Muscle of leg (tissue), 11 donors: ENCODE data around the gene DGKD. TPM values are rescaled to one million over a fixed set of nuclear protein-coding genes. Genes with fewer than 3 reads are reported as not detected.

ENCODE experiments used
- DNase-seq: peaks from one replicate; pipeline ENCODE4 v3.0.0; 2013
- H3K27ac ChIP-seq: one replicate; pipeline ENCODE4 v1.5.1; 2013; ENCODE audit warnings: mild to moderate bottlenecking, low read length, control low read depth
- H3K27me3 ChIP-seq: one replicate; pipeline ENCODE4 v1.6.1; 2013; ENCODE audit warnings: low read length; ENCODE audit not compliant: control insufficient read depth, insufficient read depth
- H3K36me3 ChIP-seq: one replicate; pipeline ENCODE4 v1.6.1; 2013; ENCODE audit warnings: low read length; ENCODE audit not compliant: control insufficient read depth, insufficient read depth
- H3K4me1 ChIP-seq: one replicate; pipeline ENCODE4 v1.6.1; 2013; ENCODE audit warnings: low read length; ENCODE audit not compliant: control insufficient read depth, insufficient read depth
- H3K4me3 ChIP-seq: one replicate; pipeline ENCODE4 v1.5.1; 2013; ENCODE audit warnings: low read length, control low read depth
- H3K9me3 ChIP-seq: replicated peaks from 2 replicates; pipeline ENCODE4 v1.6.1; 2013; ENCODE audit warnings: low read depth, low read length; ENCODE audit not compliant: control insufficient read depth
- WGBS: methylation state at CpG from one replicate; pipeline ENCODE4 v1.1.5; 2013; ENCODE audit warnings: missing lambda C conversion rate; ENCODE audit not compliant: insufficient coverage; 5-methylcytosine and 5-hydroxymethylcytosine counted together
- polyA plus RNA-seq, 8 donors: library from polyadenylated mRNA; unstranded; fragments of 120-200 nt; gene quantifications; one replicate each; pipeline versions ENCODE4 v1.2.1 to v1.2.3, GENCODE V29; 2013; ENCODE audit warnings: inconsistent platforms in 1 of 8, low replicate concordance in 1 of 8; ENCODE audit not compliant: insufficient read length in 8 of 8, insufficient read depth in 1 of 8
- total RNA-seq: library from RNA; stranded (reverse); fragments of 120-200 nt; gene quantifications from one replicate; pipeline ENCODE4 v1.2.4, GENCODE V29; 2013

DGKD gene
- total and polyA plus RNA-seq, 9 donors, result 14.7 to 30.3 (median 22.3) TPM

DNA sequence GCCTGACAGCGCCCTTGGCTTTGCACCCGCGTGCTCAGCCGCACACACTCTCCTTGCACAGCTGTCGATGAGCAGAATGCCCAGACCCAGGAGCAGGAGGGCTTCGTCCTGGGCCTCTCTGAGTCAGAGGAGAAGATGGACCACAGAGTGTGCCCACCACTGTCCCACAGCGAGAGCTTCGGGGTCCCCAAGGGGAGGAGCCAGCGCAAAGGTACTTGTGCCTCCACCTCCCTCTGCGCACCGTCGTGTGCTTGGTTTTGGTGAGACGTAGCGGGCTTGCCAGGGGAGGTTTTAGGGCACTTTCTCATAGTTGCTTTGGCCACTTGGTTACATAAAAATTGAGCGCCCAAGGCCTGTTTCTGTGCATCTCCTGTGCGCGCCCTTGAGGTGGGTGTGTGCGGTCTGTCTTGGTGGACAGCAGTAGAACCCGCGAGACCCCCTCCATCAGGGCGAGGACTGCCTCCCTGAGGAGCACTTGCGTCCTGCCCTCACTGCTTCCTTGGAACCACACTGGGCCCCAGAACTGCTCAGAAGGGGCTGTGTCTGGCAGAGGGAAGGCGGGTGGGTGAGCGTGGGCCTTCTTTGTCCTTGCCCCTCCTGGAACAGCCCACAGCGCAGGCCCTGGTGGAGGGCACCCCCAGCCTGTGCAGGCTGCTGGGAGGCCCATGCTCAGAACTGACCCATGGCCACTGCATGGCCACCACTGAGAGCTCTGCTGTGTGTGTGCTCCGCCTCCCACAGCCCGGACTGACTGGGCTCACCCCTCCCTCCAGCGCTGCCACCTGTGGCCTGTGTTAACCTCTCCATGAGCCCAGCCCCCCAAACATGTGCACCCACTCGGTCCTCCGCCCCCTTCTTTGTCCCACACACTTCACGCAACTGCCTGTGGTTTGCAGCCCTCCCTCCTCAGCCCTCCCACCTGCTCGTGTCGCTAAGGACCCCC lies 95.9 kb downstream of the DGKD start:
- DNase-seq, result no peak
- Histone ChIP-seq H3K4me3 (no peak overlapping the region), H3K27ac (no peak overlapping the region), H3K36me3 (peaks cover 93% of the 10 kb centered on the region), H3K27me3 (no peaks in the 10 kb centered on the region), H3K9me3 (no peaks in the 10 kb centered on the region), H3K4me1 (peaks cover 14% of the 10 kb centered on the region)
- 89% methylated on average over 27 of the region's 33 CpGs for WGBS

DNA sequence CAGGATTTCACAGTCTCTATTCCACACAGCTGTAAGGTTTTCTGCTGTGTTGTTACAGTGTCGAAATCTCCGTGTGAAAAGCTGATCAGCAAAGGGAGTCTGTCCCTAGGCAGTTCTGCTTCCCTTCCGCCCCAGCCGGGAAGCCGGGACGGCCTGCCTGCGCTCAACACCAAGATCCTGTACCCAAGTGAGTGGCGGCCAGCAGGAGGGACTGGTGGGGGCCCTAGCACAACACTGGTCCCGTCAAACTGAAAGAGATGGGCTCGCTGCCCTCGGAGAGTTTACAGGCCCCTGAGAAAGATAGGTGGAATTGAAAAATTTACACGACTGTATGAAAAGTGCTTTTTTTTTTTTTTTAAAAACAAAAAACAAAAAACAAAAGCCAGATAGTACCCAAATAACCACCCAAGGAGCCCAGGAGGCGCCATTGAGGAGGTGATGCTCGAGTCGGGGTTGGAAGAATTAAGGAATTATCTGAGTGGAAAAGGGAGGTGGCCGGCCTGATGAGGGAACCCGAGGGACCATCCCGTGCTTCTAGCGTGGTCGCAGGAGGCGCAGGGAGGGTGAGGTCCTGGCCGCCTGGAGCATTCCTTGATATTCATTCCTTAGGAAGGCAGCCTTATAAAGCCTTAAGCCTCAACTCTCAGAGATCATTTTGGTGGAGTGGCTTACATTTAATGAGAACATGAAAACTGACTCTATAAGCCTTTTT lies 96.7 kb downstream of the DGKD start:
- no peaks in the 10 kb centered on the region for H3K27me3 ChIP-seq
- DNase-seq, result no peak
- 84% methylated on average over 9 of the region's 22 CpGs for WGBS
- no peaks in the 10 kb centered on the region for H3K9me3 ChIP-seq
- H3K4me1 ChIP-seq, result peaks cover 14% of the 10 kb centered on the region
- H3K27ac ChIP-seq, result no peak overlapping the region
- H3K36me3 ChIP-seq, result peaks cover 92% of the 10 kb centered on the region
- no peak overlapping the region for H3K4me3 ChIP-seq

DNA sequence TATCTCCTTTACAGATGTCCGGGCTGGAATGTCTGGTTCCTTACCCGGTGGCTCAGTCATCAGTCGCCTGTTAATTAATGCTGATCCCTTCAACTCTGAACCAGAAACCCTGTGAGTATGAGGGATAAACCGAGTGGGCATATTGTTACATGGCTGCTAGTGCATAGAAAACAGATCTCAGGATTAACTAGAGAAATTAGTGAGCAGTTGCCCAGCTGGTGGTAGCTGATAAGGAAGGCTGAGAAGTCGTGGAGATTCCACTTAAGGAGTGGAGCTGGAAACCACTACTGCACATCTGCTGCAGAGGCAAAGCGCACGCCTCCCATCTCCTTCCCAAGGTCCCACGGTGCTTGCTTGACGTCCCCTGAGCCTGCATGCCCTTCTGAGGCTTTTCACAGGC lies 97.7 kb downstream of the DGKD start:
- Histone ChIP-seq H3K36me3 (peaks cover 89% of the 10 kb centered on the region), H3K4me3 (no peak overlapping the region), H3K27ac (no peak overlapping the region), H3K4me1 (peaks cover 14% of the 10 kb centered on the region), H3K27me3 (no peaks in the 10 kb centered on the region), H3K9me3 (no peaks in the 10 kb centered on the region)
- no peak for DNase-seq
- 86% methylated on average over 8 of the region's 9 CpGs for whole genome bisulfite sequencing

DNA sequence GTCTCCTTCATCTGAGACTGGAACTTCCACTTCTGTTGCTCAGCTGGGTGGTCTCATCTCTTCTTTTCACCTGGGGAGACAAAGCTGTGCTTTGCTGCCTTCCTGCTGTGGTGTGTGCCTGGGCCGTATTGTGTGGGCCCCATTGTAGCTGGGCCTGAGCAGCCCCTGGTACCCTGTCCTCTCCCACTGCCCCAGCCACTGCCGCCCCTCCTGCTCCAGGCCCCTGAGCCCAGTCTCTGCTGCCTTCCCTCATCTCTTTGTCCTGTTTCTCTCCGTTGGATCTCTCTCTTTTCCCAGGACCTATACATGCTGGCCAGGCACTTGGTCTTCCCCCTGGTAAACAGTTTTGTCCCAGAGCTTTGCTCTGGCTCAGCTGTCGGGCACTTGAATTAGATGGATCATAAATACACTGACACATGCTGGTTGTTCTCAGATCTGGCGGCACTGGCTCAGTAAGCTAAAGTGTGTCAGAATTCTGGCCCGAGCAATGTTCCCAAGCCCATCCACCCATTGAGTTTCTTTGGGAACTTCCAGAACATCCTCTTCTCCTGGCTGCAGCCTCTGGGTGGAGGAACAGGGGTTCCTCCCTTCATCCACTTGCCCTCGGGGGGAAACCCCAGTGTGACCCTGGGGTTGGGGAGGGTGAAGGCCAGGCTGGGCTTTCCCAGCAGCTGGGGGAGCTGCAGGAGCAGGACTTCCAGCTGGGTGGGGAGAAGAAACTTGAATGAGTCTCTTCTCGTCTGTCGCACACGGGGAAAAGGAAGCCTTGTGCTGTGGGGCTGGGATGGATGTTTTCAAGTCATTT lies 99.0 kb downstream of the DGKD start:
- WGBS, result 80% methylated on average over 8 of the region's 10 CpGs
- peak overlapping the region; percentile 25 for H3K27ac ChIP-seq

DNA sequence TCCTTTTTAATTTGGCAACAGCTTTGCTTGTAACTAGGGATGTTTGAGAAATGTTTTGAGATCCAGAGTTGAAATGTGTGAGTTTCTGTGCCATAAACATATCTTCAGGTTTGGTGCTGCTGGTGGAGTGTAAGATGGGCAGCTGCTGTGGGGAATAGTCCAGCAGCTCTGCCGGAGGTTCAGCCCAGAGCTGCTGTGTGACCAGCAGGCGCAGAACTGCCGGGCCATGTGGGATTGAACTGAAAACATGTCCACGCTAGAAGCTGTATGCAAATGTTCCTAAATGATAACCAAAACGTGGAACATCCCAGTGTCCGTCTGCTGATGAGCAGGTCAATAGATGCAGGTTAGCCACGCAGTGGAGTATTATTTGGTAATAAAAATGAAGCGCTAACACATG lies 99.6 kb downstream of the DGKD start:
- DNase-seq, result no peak

More for the DNA sequence above, 99.0 kb downstream of the DGKD start:
- DNase-seq, result no peak
- Histone ChIP-seq H3K27me3 (no peaks in the 10 kb centered on the region), H3K36me3 (peaks cover 90% of the 10 kb centered on the region), H3K4me1 (peaks cover 14% of the 10 kb centered on the region), H3K4me3 (no peak overlapping the region), H3K9me3 (no peaks in the 10 kb centered on the region)

DNA sequence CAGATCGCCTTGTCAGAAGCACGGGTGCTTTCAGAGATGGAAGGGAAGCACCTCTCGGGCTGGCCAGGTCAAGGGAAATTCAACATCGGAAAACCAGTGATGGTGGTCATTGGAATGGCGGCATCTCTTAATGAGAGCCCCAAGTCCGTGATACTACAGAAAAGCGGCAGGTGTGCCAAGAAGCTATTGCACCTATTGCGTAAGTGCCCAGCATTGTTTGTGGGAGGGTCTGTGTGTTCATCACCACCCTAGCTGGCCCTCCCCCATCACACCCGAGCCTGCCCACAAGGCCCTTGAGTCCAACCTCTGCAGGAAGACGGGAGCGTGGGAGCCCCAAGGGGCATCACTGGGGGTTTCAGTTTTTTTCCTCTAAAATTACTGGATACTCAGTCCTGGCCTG lies 100.7 kb downstream of the DGKD start:
- DNase-seq, result no peak

More for the DNA sequence above, 99.6 kb downstream of the DGKD start:
- Histone ChIP-seq H3K4me3 (no peak overlapping the region), H3K4me1 (peaks cover 14% of the 10 kb centered on the region), H3K27ac (no peak overlapping the region), H3K36me3 (peaks cover 90% of the 10 kb centered on the region), H3K27me3 (no peaks in the 10 kb centered on the region), H3K9me3 (no peaks in the 10 kb centered on the region)
- WGBS, result 93% methylated on average over 8 of the region's 8 CpGs

DNA sequence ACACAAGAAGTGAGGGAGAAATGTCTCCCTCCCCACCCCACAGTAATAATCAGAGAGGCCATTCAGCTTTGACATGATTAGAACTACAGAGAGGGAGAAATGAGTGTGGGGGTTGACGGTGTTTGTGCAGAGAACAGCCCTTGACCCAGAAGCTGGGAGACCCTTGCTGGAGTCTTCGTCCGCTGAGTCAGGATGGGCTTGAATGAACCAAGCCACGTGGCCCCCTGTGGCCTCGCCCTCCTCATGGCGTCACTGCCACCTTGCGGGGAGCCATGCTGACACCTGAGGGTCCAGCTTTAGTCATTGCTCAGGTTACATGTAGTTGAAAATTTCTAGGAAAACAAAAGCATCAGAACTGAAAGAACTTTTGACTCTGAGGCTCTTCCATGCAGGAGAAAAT lies 101.2 kb downstream of the DGKD start:
- Histone ChIP-seq H3K27me3 (no peaks in the 10 kb centered on the region), H3K9me3 (no peaks in the 10 kb centered on the region), H3K27ac (no peak overlapping the region), H3K4me3 (no peak overlapping the region), H3K4me1 (peaks cover 17% of the 10 kb centered on the region), H3K36me3 (peaks cover 90% of the 10 kb centered on the region)
- 99% methylated on average over 6 of the region's 7 CpGs for WGBS
- no peak for DNase-seq

More for the DNA sequence above, 100.7 kb downstream of the DGKD start:
- Histone ChIP-seq H3K4me1 (peaks cover 13% of the 10 kb centered on the region), H3K27me3 (no peaks in the 10 kb centered on the region), H3K36me3 (peaks cover 89% of the 10 kb centered on the region), H3K9me3 (no peaks in the 10 kb centered on the region), H3K27ac (no peak overlapping the region), H3K4me3 (no peak overlapping the region)
- WGBS, result 95% methylated on average over 7 of the region's 11 CpGs

DNA sequence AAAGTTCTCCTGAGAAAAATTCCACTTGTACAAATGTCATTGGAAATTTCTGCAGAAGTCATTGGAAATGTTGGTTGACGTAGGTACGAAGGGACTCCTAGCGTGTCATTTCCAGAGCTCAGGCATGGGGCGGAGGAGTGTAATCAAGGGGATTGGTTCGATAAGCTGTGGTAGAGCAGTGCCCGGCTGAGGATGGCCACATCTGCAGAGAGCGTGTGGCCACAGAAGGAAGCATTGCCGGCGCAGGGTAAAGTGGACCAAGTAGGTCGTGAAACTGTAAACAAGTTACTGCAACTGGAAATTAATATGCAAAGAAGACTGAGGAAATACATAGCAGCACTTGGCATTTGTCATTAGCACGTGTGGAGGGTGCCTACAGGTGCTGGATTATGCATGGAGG lies 101.8 kb downstream of the DGKD start:
- H3K27ac ChIP-seq, result no peak overlapping the region
- H3K36me3 ChIP-seq, result peaks cover 84% of the 10 kb centered on the region
- H3K27me3 ChIP-seq, result no peaks in the 10 kb centered on the region
- peaks cover 22% of the 10 kb centered on the region for H3K4me1 ChIP-seq
- H3K4me3 ChIP-seq, result no peak overlapping the region
- WGBS, result 94% methylated on average over 10 of the region's 11 CpGs
- no peaks in the 10 kb centered on the region for H3K9me3 ChIP-seq
- no peak for DNase-seq

DNA sequence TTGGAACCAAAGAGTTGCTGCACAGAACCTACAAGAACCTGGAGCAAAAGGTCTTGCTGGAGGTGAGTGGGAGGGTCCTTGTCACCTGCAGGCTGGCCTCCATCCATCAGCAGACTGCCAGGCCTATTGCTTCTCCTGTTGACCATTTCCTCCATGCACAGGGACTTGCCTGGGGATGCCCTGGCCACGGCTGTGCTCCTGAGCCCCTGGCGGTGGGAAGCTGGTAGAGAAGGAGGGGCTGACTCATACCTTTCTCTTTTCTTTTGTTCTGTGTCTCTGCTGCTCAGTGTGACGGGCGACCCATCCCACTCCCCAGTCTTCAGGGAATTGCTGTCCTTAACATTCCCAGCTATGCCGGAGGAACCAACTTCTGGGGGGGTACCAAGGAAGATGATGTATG lies 102.6 kb downstream of the DGKD start:
- WGBS, result 80% methylated on average over 1 of the region's 5 CpGs
- H3K4me1 ChIP-seq, result peaks cover 30% of the 10 kb centered on the region
- H3K27ac ChIP-seq, result no peak overlapping the region
- H3K4me3 ChIP-seq, result no peak overlapping the region
- peaks cover 83% of the 10 kb centered on the region for H3K36me3 ChIP-seq
- H3K27me3 ChIP-seq, result no peaks in the 10 kb centered on the region
- H3K9me3 ChIP-seq, result no peaks in the 10 kb centered on the region
- DNase-seq, result no peak

DNA sequence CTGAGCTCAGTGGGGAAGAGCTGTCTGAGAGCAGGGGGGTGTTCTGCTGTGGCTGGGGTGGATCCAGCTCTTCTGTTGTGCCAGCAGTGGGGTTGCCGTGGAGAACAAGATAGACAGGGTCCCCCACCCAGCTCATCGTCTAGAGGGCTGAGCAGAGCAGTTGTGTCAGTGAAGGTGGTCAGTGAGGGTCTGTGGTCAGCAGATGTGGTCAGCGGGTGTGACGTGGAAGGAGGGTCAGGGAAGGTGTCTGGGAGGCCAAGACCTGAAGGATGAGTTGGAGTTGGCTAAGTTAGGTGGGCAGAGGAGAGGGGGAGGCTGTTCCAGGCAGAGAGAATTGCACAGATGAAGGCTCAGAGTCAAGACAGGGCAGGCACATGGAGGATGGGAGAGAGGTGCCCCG lies 103.1 kb downstream of the DGKD start:
- no peaks in the 10 kb centered on the region for H3K9me3 ChIP-seq
- no peak for DNase-seq
- H3K4me1 ChIP-seq, result peaks cover 30% of the 10 kb centered on the region
- no peak overlapping the region for H3K4me3 ChIP-seq
- no peaks in the 10 kb centered on the region for H3K27me3 ChIP-seq
- no peak overlapping the region for H3K27ac ChIP-seq
- peaks cover 83% of the 10 kb centered on the region for H3K36me3 ChIP-seq
- WGBS, result 90% methylated on average over 5 of the region's 5 CpGs
